Measurements from ENCODE around the gene TAOK3. TPM values are rescaled to one million over a fixed set of nuclear protein-coding genes. Genes with fewer than 3 reads are reported as not detected.
"Not testable (repeated sequence)": the region's sequence is repeated elsewhere in the genome, so short reads cannot be mapped to it uniquely, and the experiment has no call there.

The TAOK3 gene
- 21.2 and 21.9 TPM in 2 replicates for total RNA-seq (2014; rRNA removed)
- 15.1 TPM for polyA plus RNA-seq (2012)

GRCh38 chr12:118372541-118373495, at the start of gene TAOK3:
Gene TAOK3, minus strand, starts transcription at chr12:118372907. Its CDS starts 117,340 bp downstream, at chr12:118255567.
- DNase-seq (ENCODE audit: low read depth) = peak; percentile 99

GRCh38 chr12:118420673-118421072, 48.0 kb upstream of the TAOK3 start:
- no peak for DNase-seq (ENCODE audit: low read depth)

GRCh38 chr12:118418385-118419057, 45.8 kb upstream of the TAOK3 start:
- DNase-seq (ENCODE audit: low read depth) = no peak

GRCh38 chr12:118417942-118418341, 45.2 kb upstream of the TAOK3 start:
- DNase-seq (ENCODE audit: low read depth) = no peak

- DNase-seq (ENCODE audit: low read depth) = no peak
These were observed 37.1 kb upstream of the TAOK3 start for GRCh38 chr12:118409834-118410233.

- DNase-seq (ENCODE audit: low read depth) = not testable (repeated sequence)
These were observed 35.5 kb upstream of the TAOK3 start for GRCh38 chr12:118408241-118408640.

- DNase-seq (ENCODE audit: low read depth) = peak; percentile 59
These were observed 32.3 kb upstream of the TAOK3 start for GRCh38 chr12:118404876-118405521.

GRCh38 chr12:118402251-118402650, 29.5 kb upstream of the TAOK3 start:
- DNase-seq (ENCODE audit: low read depth) = peak; percentile 67

GRCh38 chr12:118398940-118399339, 26.2 kb upstream of the TAOK3 start:
- peak; percentile 12 for DNase-seq (ENCODE audit: low read depth)

- DNase-seq (ENCODE audit: low read depth) = no peak
These were observed 25.8 kb upstream of the TAOK3 start for GRCh38 chr12:118398524-118398923.

GRCh38 chr12:118397708-118398440, 25.2 kb upstream of the TAOK3 start:
- DNase-seq (ENCODE audit: low read depth) = no peak

GRCh38 chr12:118391836-118392235, 19.1 kb upstream of the TAOK3 start:
- no peak for DNase-seq (ENCODE audit: low read depth)

- no peak for DNase-seq (ENCODE audit: low read depth)
These were observed 18.7 kb upstream of the TAOK3 start for GRCh38 chr12:118391424-118391823.

- peak; percentile 85 for DNase-seq (ENCODE audit: low read depth)
These were observed 5.3 kb upstream of the TAOK3 start for GRCh38 chr12:118377884-118378470.

- DNase-seq (ENCODE audit: low read depth) = no peak
These were observed 4.5 kb upstream of the TAOK3 start for GRCh38 chr12:118377021-118377883.

- peak; percentile 65 for DNase-seq (ENCODE audit: low read depth)
These were observed 3.6 kb upstream of the TAOK3 start, which contains the start of gene SUDS3 for GRCh38 chr12:118376089-118377020. Gene SUDS3, plus strand, starts transcription at chr12:118376555. Its CDS starts 137 bp downstream, at chr12:118376692.

GRCh38 chr12:118375348-118375747, 2.6 kb upstream of the TAOK3 start:
- DNase-seq (ENCODE audit: low read depth) = no peak

GRCh38 chr12:118374909-118375308, 2.2 kb upstream of the TAOK3 start:
- no peak for DNase-seq (ENCODE audit: low read depth)

Data from LHCN-M2 (cell line).